Osteoblast (primary cell): ENCODE data around the gene MATK. TPM values are rescaled to one million over a fixed set of nuclear protein-coding genes. Genes with fewer than 3 reads are reported as not detected.
A peak's percentile ranks its signal among the peaks of the same experiment; 100 is the strongest.

Experiments
- DNase-seq: peaks from one replicate; pipeline ENCODE4 v3.0.0; 2011; ENCODE audit warnings: low spot score, mixed read lengths; ENCODE audit not compliant: insufficient read length; ENCODE audit errors: missing footprints
- H2AFZ ChIP-seq: 2 replicates; pipeline ENCODE4 v1.6.0; 2011; ENCODE audit warnings: mild to moderate bottlenecking, low read length
- H3K27ac ChIP-seq: 2 replicates; pipeline ENCODE4 v1.5.1; 2011; ENCODE audit warnings: mild to moderate bottlenecking, low read depth, low read length, moderate library complexity
- H3K27me3 ChIP-seq: 2 replicates; pipeline ENCODE4 v1.6.0; 2012; ENCODE audit warnings: mild to moderate bottlenecking, control low read depth, inconsistent platforms, low read length, moderate library complexity; ENCODE audit not compliant: insufficient read depth
- H3K36me3 ChIP-seq: 2 replicates; pipeline ENCODE4 v1.5.1; 2011; ENCODE audit warnings: mild to moderate bottlenecking, low read length, control low read depth, moderate library complexity; ENCODE audit not compliant: insufficient read depth
- H3K4me1 ChIP-seq: 2 replicates; pipeline ENCODE4 v1.5.1; 2011; ENCODE audit warnings: mild to moderate bottlenecking, low read length, control low read depth, moderate library complexity; ENCODE audit not compliant: insufficient read depth
- H3K4me2 ChIP-seq: 2 replicates; pipeline ENCODE4 v1.6.0; 2011; ENCODE audit warnings: mild to moderate bottlenecking, low read length; ENCODE audit not compliant: insufficient read depth
- H3K4me3 ChIP-seq: fragments of 200-600 bp; sonication (generic); 3 replicates; pipeline ENCODE4 v1.5.1; 2012; ENCODE audit warnings: mild to moderate bottlenecking, low read length, inconsistent platforms; ENCODE audit not compliant: insufficient read depth
- H3K79me2 ChIP-seq: 2 replicates; pipeline ENCODE4 v1.6.0; 2012; ENCODE audit warnings: mild to moderate bottlenecking, low read length, control low read depth, inconsistent platforms; ENCODE audit not compliant: insufficient read depth
- H3K9me3 ChIP-seq: 2 replicates; pipeline ENCODE4 v1.5.1; 2011; ENCODE audit warnings: low read depth, low read length, control low read depth
- H4K20me1 ChIP-seq: 2 replicates; pipeline ENCODE4 v1.6.0; 2012; ENCODE audit warnings: mild to moderate bottlenecking, low read length, control low read depth; ENCODE audit not compliant: insufficient read depth
- total RNA-seq: library from RNA; depleted of rRNA; stranded (reverse); fragments of >200 nt; gene quantifications from 2 replicates; pipeline ENCODE4 v1.2.3, GENCODE V29; 2012
- TF ChIP-seq, protein P1 (sequence below): IDR thresholded peaks from 2 replicates; pipeline ENCODE4 v1.5.1; 2011; ENCODE audit warnings: mild to moderate bottlenecking, low read depth, low read length, moderate library complexity; ENCODE audit errors: extremely low read depth

The MATK gene
- total RNA-seq, 1 donor: not detected

- H3K27me3 ChIP-seq: no peaks in the 10 kb centered on the region
- TF ChIP-seq, protein P1, sequence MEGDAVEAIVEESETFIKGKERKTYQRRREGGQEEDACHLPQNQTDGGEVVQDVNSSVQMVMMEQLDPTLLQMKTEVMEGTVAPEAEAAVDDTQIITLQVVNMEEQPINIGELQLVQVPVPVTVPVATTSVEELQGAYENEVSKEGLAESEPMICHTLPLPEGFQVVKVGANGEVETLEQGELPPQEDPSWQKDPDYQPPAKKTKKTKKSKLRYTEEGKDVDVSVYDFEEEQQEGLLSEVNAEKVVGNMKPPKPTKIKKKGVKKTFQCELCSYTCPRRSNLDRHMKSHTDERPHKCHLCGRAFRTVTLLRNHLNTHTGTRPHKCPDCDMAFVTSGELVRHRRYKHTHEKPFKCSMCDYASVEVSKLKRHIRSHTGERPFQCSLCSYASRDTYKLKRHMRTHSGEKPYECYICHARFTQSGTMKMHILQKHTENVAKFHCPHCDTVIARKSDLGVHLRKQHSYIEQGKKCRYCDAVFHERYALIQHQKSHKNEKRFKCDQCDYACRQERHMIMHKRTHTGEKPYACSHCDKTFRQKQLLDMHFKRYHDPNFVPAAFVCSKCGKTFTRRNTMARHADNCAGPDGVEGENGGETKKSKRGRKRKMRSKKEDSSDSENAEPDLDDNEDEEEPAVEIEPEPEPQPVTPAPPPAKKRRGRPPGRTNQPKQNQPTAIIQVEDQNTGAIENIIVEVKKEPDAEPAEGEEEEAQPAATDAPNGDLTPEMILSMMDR: no peak
- H3K9me3 ChIP-seq: no peaks in the 10 kb centered on the region
- H3K4me3 ChIP-seq: no peak overlapping the region
- no peaks in the 10 kb centered on the region for H3K36me3 ChIP-seq
- DNase-seq: peak; percentile 82
- no peaks in the 10 kb centered on the region for H4K20me1 ChIP-seq
- H3K4me1 ChIP-seq: no peaks in the 10 kb centered on the region
- H3K79me2 ChIP-seq: no peaks in the 10 kb centered on the region
- no peak overlapping the region for H3K27ac ChIP-seq
- H3K4me2 ChIP-seq: no peak overlapping the region
- no peak overlapping the region for H2AFZ ChIP-seq
Measured at GRCh38 chr19:3774621-3775373, 11.4 kb downstream of the MATK start.

DNA sequence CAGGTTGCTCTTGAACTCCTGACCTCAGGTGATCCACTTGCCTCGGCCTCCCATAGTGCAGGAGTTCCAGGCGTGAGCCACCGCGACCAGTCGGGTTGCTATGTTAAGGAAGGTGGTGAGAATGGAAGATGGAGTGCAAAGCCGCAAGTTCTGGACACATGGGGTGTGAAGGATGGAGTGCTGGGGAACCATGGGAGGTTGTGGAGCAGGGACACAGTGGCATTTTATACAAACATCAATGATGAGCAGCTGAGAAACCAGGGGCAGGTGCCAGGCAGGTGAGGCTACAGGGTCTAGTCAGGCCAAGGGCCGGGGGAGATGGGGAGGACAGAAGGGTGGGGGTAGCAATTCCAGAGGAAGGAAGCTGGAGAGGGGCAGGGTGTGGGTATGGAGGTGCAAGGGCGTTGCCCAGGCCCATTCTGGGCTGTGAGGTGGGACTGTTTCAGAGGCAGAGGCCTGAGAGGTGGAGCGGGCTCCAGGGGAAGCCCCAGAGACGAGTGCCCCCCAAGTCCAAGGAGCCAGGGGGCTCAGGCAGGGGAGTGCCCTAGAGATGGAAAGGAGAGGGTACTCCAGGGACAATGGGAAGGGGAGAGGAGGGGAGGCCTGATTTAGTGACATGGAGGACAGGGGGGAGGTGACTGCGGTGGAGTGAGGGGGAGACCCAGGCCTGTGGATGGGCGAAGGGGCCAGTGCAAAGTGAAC is 12.2 kb downstream of the MATK start:
- no peaks in the 10 kb centered on the region for H3K27me3 ChIP-seq
- peak; percentile 81 for DNase-seq
- TF ChIP-seq, protein P1: no peak
- no peak overlapping the region for H3K4me2 ChIP-seq
- H3K4me1 ChIP-seq: no peaks in the 10 kb centered on the region
- H3K79me2 ChIP-seq: no peaks in the 10 kb centered on the region
- no peaks in the 10 kb centered on the region for H3K36me3 ChIP-seq
- no peak overlapping the region for H3K27ac ChIP-seq
- no peaks in the 10 kb centered on the region for H4K20me1 ChIP-seq
- H3K9me3 ChIP-seq: no peaks in the 10 kb centered on the region
- H2AFZ ChIP-seq: no peak overlapping the region
- no peak overlapping the region for H3K4me3 ChIP-seq

- Histone ChIP-seq H3K36me3 (no peaks in the 10 kb centered on the region), H3K27ac (no peak within 1 kb of the TSS), H3K4me2 (no peak within 1 kb of the TSS), H3K4me3 (no peak within 1 kb of the TSS), H4K20me1 (no peaks in the 10 kb centered on the region), H3K9me3 (no peaks in the 10 kb centered on the region), H3K79me2 (no peaks in the 10 kb centered on the region), H2AFZ (no peak within 1 kb of the TSS), H3K27me3 (no peaks in the 10 kb centered on the region), H3K4me1 (no peaks in the 10 kb centered on the region)
- TF ChIP-seq, protein P1: no peak
- DNase-seq: peak; percentile 77
Measured at GRCh38 chr19:3771906-3772455, 14.2 kb downstream of the MATK start, which contains the start of gene RAX2. TSS of gene RAX2 (minus strand) at chr19:3772228. CDS start at chr19:3771742, 486 bp downstream.
